ENCODE data around the gene CYP19A1.
A peak's percentile ranks its signal among the peaks of the same experiment; 100 is the strongest.

CYP19A1 gene

GRCh38 chr15:51252671-51253070, 85.7 kb downstream of the CYP19A1 start:
- DNase-seq = no peak

- DNase-seq = no peak
Observed at GRCh38 chr15:51251556-51251955, 86.8 kb downstream of the CYP19A1 start.

GRCh38 chr15:51250217-51251011, 88.0 kb downstream of the CYP19A1 start:
- DNase-seq = no peak

- DNase-seq = no peak
Observed at GRCh38 chr15:51245628-51246027, 92.8 kb downstream of the CYP19A1 start.

- no peak for DNase-seq
Observed at GRCh38 chr15:51244423-51244869, 94.0 kb downstream of the CYP19A1 start.

- DNase-seq = no peak
Observed at GRCh38 chr15:51243774-51244173, 94.6 kb downstream of the CYP19A1 start.

GRCh38 chr15:51240066-51240465, 98.3 kb downstream of the CYP19A1 start:
- DNase-seq = no peak

- no peak for DNase-seq
Observed at GRCh38 chr15:51237816-51238215, 100.6 kb downstream of the CYP19A1 start.

GRCh38 chr15:51234176-51234927, 104.0 kb downstream of the CYP19A1 start:
- no peak for DNase-seq

GRCh38 chr15:51232581-51232980, 105.8 kb downstream of the CYP19A1 start:
- no peak for DNase-seq

- DNase-seq = no peak
Observed at GRCh38 chr15:51229907-51230330, 108.5 kb downstream of the CYP19A1 start.

- DNase-seq = peak; percentile 42
Observed at GRCh38 chr15:51227940-51228732, 110.3 kb downstream of the CYP19A1 start.

GRCh38 chr15:51226576-51227210, 111.7 kb downstream of the CYP19A1 start:
- DNase-seq = no peak

GRCh38 chr15:51224428-51224827, 114.0 kb downstream of the CYP19A1 start:
- no peak for DNase-seq

GRCh38 chr15:51223771-51224229, 114.6 kb downstream of the CYP19A1 start:
- DNase-seq = peak; percentile 41

GRCh38 chr15:51218299-51218938, 120.0 kb downstream of the CYP19A1 start:
- no peak for DNase-seq

- DNase-seq = no peak
Observed at GRCh38 chr15:51212909-51213308, 125.5 kb downstream of the CYP19A1 start.

GRCh38 chr15:51212239-51212638, 126.2 kb downstream of the CYP19A1 start:
- DNase-seq = no peak

GRCh38 chr15:51205050-51205975, 133.1 kb downstream of the CYP19A1 start:
- no peak for DNase-seq

- no peak for DNase-seq
Observed at GRCh38 chr15:51203797-51204196, 134.6 kb downstream of the CYP19A1 start.

GRCh38 chr15:51202783-51203182, 135.6 kb downstream of the CYP19A1 start:
- no peak for DNase-seq

Measured in femur (tissue), 1 donor.